HCT116 (cell line): ENCODE measurements around the gene PRRX2. TPM values are rescaled to one million over a fixed set of nuclear protein-coding genes. Genes with fewer than 3 reads are reported as not detected.

ENCODE experiments used
- ATAC-seq: fragments of 200-7000 bp; cut with Tn5 transposase; 2 replicates; pipeline ENCODE4 v1.9.1; 2020; ENCODE audit warnings: mild to moderate bottlenecking, moderate library complexity
- BruUV-seq: library from RNA; stranded (reverse); fragments of 400-500 nt; replicated peaks from 2 replicates; lab custom pipeline; 2021; lab: Mats Ljungman, UMichigan
- CTCF ChIA-PET: fragments of 300-600 bp; sonication (Branson Sonifier 250); formaldehyde crosslinking; loops from one replicate; lab custom pipeline; 2021; ENCODE audit warnings: antibody characterized with exemption; lab: Charles Lee
- POLR2A ChIA-PET: fragments of 300-600, 350-600 bp; sonication (Branson Sonifier 250); formaldehyde crosslinking; loops from one replicate; lab custom pipeline; 2021; ENCODE audit warnings: antibody characterized with exemption; lab: Charles Lee
- RAD21 ChIA-PET, 2 experiments: fragments of 300-600 bp; sonication (Branson Sonifier 250); formaldehyde crosslinking; loops; one replicate each; lab custom pipeline; 2023; ENCODE audit warnings: low total read pairs in 2 of 2; ENCODE audit not compliant: uncharacterized antibody in 2 of 2, unreplicated experiment in 2 of 2, low non-redundant PET in 1 of 2; lab: Charles Lee
- DNase-seq: peaks from one replicate; pipeline ENCODE4 v3.0.0-alpha.2; 2010; ENCODE audit warnings: low read depth, low spot score
- H2AFZ ChIP-seq: fragments of 200-600 bp; shearing (Covaris generic), sonication (generic); 2 replicates; pipeline ENCODE4 v1.6.1; 2017; ENCODE audit warnings: low read depth, mixed run types, mixed read lengths, antibody characterized with exemption, low read length; ENCODE audit not compliant: poor library complexity, severe bottlenecking
- H3K27ac ChIP-seq: 2 replicates; pipeline ENCODE4 v1.5.1; 2012; ENCODE audit warnings: low read depth, low read length
- H3K27me3 ChIP-seq: fragments of 200-600 bp; sonication (generic); 2 replicates; pipeline ENCODE4 v1.6.1; 2016; ENCODE audit warnings: mixed run types, low read length, mixed read lengths; ENCODE audit not compliant: insufficient read depth
- H3K36me3 ChIP-seq, 2 experiments: fragments of 200-500 bp in 1 of 2; fragments of 200-600 bp in 1 of 2; sonication (Bioruptor generic) in 1 of 2; sonication (generic) in 1 of 2; 2 replicates each; pipeline versions ENCODE4 v1.5.1 to v1.6.1; 2014 to 2016; ENCODE audit warnings: low read length in 2 of 2, inconsistent platforms in 1 of 2, mixed read lengths in 1 of 2, mixed run types in 1 of 2; ENCODE audit not compliant: insufficient read depth in 2 of 2, control insufficient read depth in 1 of 2
- H3K4me1 ChIP-seq, 2 experiments: fragments of 200-600 bp in 1 of 2; sonication (generic) in 1 of 2; 2 replicates each; pipeline versions ENCODE4 v1.5.1 to v1.6.1; 2012 to 2017; ENCODE audit warnings: low read length in 2 of 2, inconsistent platforms in 1 of 2, mild to moderate bottlenecking in 1 of 2, mixed read lengths in 1 of 2, mixed run types in 1 of 2, moderate library complexity in 1 of 2; ENCODE audit not compliant: insufficient read depth in 2 of 2, control insufficient read depth in 1 of 2
- H3K4me2 ChIP-seq: fragments of 200-600 bp; sonication (generic); 2 replicates; pipeline ENCODE4 v1.6.1; 2017; ENCODE audit warnings: mixed run types, low read length, mixed read lengths
- H3K4me3 ChIP-seq, 2 experiments: fragments of 200-600 bp in 1 of 2; sonication (generic) in 1 of 2; replicated peaks in 1 of 2; 2 replicates each; pipeline ENCODE4 v1.5.1; 2011 to 2016; ENCODE audit warnings: low read length in 2 of 2, control low read depth in 1 of 2, low read depth in 1 of 2, mild to moderate bottlenecking in 1 of 2, mixed read lengths in 1 of 2, mixed run types in 1 of 2
- H3K79me2 ChIP-seq: fragments of 200-600 bp; sonication (generic); 2 replicates; pipeline ENCODE4 v1.6.1; 2017; ENCODE audit warnings: mild to moderate bottlenecking, mixed run types, low read length, moderate library complexity, mixed read lengths; ENCODE audit not compliant: insufficient read depth
- H3K9ac ChIP-seq: fragments of 200-600 bp; sonication (generic); 2 replicates; pipeline ENCODE4 v1.6.1; 2016; ENCODE audit warnings: low read length, mixed read lengths
- H3K9me2 ChIP-seq: fragments of 200-600 bp; sonication (generic), shearing (Covaris generic); 2 replicates; pipeline ENCODE4 v1.6.1; 2017; ENCODE audit warnings: mixed run types, mild to moderate bottlenecking, moderate library complexity; ENCODE audit not compliant: insufficient read depth
- H3K9me3 ChIP-seq, 2 experiments: fragments of 200-500 bp in 1 of 2; fragments of 200-600 bp in 1 of 2; sonication (Bioruptor generic) in 1 of 2; sonication (generic) in 1 of 2; 2 replicates each; pipeline ENCODE4 v1.6.1; 2014 to 2017; ENCODE audit warnings: low read length in 2 of 2, mixed read lengths in 2 of 2, inconsistent platforms in 1 of 2, low read depth in 1 of 2, mild to moderate bottlenecking in 1 of 2, mixed run types in 1 of 2, moderate library complexity in 1 of 2; ENCODE audit not compliant: control insufficient read depth in 1 of 2, insufficient read depth in 1 of 2
- H4K20me1 ChIP-seq: fragments of 200-600 bp; sonication (generic), shearing (Covaris generic); 2 replicates; pipeline ENCODE4 v1.6.1; 2017; ENCODE audit warnings: mixed run types, mild to moderate bottlenecking, moderate library complexity; ENCODE audit not compliant: insufficient read depth
- CBX3 ChIP-seq: IDR thresholded peaks from 2 replicates; pipeline ENCODE4 v1.6.1; 2012; ENCODE audit warnings: low read depth
- CEBPB ChIP-seq: IDR thresholded peaks from 2 replicates; pipeline ENCODE4 v1.6.1; 2012; ENCODE audit warnings: low read depth
- EGR1 ChIP-seq: IDR thresholded peaks from 2 replicates; pipeline ENCODE4 v1.6.1; 2012; ENCODE audit warnings: low read depth
- ELF1 ChIP-seq: IDR thresholded peaks from 2 replicates; pipeline ENCODE4 v1.6.1; 2012; ENCODE audit warnings: low read depth, borderline replicate concordance
- EZH2 ChIP-seq: fragments of 200-600 bp; sonication (generic); IDR thresholded peaks from 2 replicates; pipeline ENCODE4 v1.6.1; 2017; ENCODE audit warnings: antibody characterized with exemption, mixed run types
- EZH2phosphoT487 ChIP-seq: fragments of 200-600 bp; IDR thresholded peaks from 2 replicates; pipeline ENCODE4 v1.6.1; 2018; ENCODE audit warnings: antibody characterized with exemption, borderline replicate concordance
- FOSL1 ChIP-seq: IDR thresholded peaks from 2 replicates; pipeline ENCODE4 v1.6.1; 2012; ENCODE audit warnings: low read depth
- POLR2A ChIP-seq: IDR thresholded peaks from 2 replicates; pipeline ENCODE4 v1.7.0; 2011; ENCODE audit warnings: borderline replicate concordance; ENCODE audit not compliant: insufficient read depth, insufficient read length; ENCODE audit errors: extremely low read depth
- POLR2AphosphoS5 ChIP-seq: IDR thresholded peaks from 2 replicates; pipeline ENCODE4 v1.6.1; 2011; ENCODE audit warnings: mild to moderate bottlenecking, low read depth, low read length, moderate library complexity
- SP1 ChIP-seq: IDR thresholded peaks from 2 replicates; pipeline ENCODE4 v1.6.1; 2012; ENCODE audit warnings: low read depth
- TCF7L2 ChIP-seq: IDR thresholded peaks from 2 replicates; pipeline ENCODE4 v1.7.0; 2011; ENCODE audit warnings: borderline replicate concordance, inconsistent platforms; ENCODE audit not compliant: insufficient read depth, insufficient read length; ENCODE audit errors: extremely low read depth
- YY1 ChIP-seq: IDR thresholded peaks from 2 replicates; pipeline ENCODE4 v1.6.1; 2011; ENCODE audit warnings: low read length, low read depth, moderate library complexity, mild to moderate bottlenecking; ENCODE audit not compliant: insufficient replicate concordance; ENCODE audit errors: extremely low read depth
- ZFX ChIP-seq: fragments of 450-650 bp; IDR thresholded peaks from 2 replicates; pipeline ENCODE4 v1.6.1; 2017
- ZNF274 ChIP-seq: fragments of 200-500 bp; sonication (Bioruptor generic); IDR thresholded peaks from 2 replicates; pipeline ENCODE4 v1.6.1; 2014; ENCODE audit warnings: mild to moderate bottlenecking, low read depth, low read length, inconsistent platforms
- intact Hi-C: fragments of 100-400 bp; cut with micrococcal nuclease; formaldehyde crosslinking; loops from 2 replicates; pipeline ENCODE4 v1.10.0; 2022
- total RNA-seq: library from RNA; stranded (reverse); gene quantifications from one replicate; pipeline ENCODE4 v1.2.1, GENCODE V29; 2021; ENCODE audit not compliant: unreplicated experiment
- TF ChIP-seq, protein P1 (sequence below): IDR thresholded peaks from 2 replicates; pipeline ENCODE4 v1.6.1; 2012; ENCODE audit warnings: low read depth
- TF ChIP-seq, protein P2 (sequence below): IDR thresholded peaks from 2 replicates; pipeline ENCODE4 v1.6.1; 2011; ENCODE audit warnings: mild to moderate bottlenecking, low read length, moderate library complexity; ENCODE audit not compliant: insufficient replicate concordance; ENCODE audit errors: extremely low read depth
- TF ChIP-seq, protein P3 (sequence below): IDR thresholded peaks from 2 replicates; pipeline ENCODE4 v1.6.1; 2012

The PRRX2 gene
- total RNA-seq, 1 experiment from 2014 or later, result 25.5 TPM

DNA sequence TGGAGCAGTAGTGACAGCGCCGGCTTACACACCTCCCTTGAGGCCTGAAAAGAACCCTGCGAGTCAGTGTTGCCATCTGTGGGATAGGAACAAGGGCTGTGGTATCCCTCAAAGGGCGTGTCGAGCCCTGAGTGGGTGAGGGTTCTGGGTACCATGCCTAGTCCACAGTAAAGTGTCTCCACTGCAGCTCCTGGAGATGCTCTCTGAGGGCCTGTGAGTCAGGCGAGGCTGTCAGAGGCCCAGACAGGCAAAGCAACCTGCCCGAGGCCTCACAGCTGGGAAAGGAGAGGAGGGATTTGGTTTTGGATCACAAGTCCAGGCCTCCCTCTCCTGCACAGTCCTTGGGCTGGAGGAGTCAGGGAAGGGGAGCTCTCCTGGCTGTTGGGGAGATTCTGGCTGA is 6.1 kb downstream of the PRRX2 start:
- no TSS peak for BruUV-seq
- no peak overlapping the region for H3K4me3 ChIP-seq
- no peak overlapping the region for H3K4me2 ChIP-seq
- ChIA-PET CTCF (no interaction called here), POLR2A (no interaction called here), RAD21 (no interaction called here)
- DNase-seq (no peak), ATAC-seq (no peak)
- intact Hi-C loops, result no loop called here
- H3K27ac ChIP-seq, result no peak overlapping the region
- no peaks in the 10 kb centered on the region for H3K9me3 ChIP-seq
- no peak overlapping the region for H3K9ac ChIP-seq
- TF ChIP-seq CBX3, result no peak
- no peak for TF ChIP-seq ZNF274
- no peak for TF ChIP-seq YY1
- TF ChIP-seq, protein P1, sequence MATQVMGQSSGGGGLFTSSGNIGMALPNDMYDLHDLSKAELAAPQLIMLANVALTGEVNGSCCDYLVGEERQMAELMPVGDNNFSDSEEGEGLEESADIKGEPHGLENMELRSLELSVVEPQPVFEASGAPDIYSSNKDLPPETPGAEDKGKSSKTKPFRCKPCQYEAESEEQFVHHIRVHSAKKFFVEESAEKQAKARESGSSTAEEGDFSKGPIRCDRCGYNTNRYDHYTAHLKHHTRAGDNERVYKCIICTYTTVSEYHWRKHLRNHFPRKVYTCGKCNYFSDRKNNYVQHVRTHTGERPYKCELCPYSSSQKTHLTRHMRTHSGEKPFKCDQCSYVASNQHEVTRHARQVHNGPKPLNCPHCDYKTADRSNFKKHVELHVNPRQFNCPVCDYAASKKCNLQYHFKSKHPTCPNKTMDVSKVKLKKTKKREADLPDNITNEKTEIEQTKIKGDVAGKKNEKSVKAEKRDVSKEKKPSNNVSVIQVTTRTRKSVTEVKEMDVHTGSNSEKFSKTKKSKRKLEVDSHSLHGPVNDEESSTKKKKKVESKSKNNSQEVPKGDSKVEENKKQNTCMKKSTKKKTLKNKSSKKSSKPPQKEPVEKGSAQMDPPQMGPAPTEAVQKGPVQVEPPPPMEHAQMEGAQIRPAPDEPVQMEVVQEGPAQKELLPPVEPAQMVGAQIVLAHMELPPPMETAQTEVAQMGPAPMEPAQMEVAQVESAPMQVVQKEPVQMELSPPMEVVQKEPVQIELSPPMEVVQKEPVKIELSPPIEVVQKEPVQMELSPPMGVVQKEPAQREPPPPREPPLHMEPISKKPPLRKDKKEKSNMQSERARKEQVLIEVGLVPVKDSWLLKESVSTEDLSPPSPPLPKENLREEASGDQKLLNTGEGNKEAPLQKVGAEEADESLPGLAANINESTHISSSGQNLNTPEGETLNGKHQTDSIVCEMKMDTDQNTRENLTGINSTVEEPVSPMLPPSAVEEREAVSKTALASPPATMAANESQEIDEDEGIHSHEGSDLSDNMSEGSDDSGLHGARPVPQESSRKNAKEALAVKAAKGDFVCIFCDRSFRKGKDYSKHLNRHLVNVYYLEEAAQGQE, result no peak
- no peak for TF ChIP-seq SP1
- no peak for TF ChIP-seq EGR1
- TF ChIP-seq ZFX, result no peak
- no peak for TF ChIP-seq EZH2
- no peak for TF ChIP-seq ELF1
- TF ChIP-seq CEBPB, result no peak
- no peak for TF ChIP-seq EZH2phosphoT487
- TF ChIP-seq POLR2AphosphoS5, result no peak
- TF ChIP-seq TCF7L2, result no peak
- TF ChIP-seq, protein P2, sequence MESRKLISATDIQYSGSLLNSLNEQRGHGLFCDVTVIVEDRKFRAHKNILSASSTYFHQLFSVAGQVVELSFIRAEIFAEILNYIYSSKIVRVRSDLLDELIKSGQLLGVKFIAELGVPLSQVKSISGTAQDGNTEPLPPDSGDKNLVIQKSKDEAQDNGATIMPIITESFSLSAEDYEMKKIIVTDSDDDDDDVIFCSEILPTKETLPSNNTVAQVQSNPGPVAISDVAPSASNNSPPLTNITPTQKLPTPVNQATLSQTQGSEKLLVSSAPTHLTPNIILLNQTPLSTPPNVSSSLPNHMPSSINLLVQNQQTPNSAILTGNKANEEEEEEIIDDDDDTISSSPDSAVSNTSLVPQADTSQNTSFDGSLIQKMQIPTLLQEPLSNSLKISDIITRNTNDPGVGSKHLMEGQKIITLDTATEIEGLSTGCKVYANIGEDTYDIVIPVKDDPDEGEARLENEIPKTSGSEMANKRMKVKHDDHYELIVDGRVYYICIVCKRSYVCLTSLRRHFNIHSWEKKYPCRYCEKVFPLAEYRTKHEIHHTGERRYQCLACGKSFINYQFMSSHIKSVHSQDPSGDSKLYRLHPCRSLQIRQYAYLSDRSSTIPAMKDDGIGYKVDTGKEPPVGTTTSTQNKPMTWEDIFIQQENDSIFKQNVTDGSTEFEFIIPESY, result no peak
- TF ChIP-seq, protein P3, sequence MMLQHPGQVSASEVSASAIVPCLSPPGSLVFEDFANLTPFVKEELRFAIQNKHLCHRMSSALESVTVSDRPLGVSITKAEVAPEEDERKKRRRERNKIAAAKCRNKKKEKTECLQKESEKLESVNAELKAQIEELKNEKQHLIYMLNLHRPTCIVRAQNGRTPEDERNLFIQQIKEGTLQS, result no peak
- TF ChIP-seq FOSL1, result no peak
- no peak for TF ChIP-seq POLR2A
- peaks cover 14 to 18% of the 10 kb centered on the region in 2 experiments for H3K4me1 ChIP-seq
- H2AFZ ChIP-seq, result no peak overlapping the region
- no peaks in the 10 kb centered on the region for H4K20me1 ChIP-seq
- H3K9me2 ChIP-seq, result no peaks in the 10 kb centered on the region
- H3K27me3 ChIP-seq, result no peaks in the 10 kb centered on the region
- no peaks in the 10 kb centered on the region for H3K36me3 ChIP-seq
- H3K79me2 ChIP-seq, result peaks cover 9% of the 10 kb centered on the region; the same call in 1 of the 2 replicates
